HG03175 (cell line): ENCODE data around the gene ABR.
A peak's percentile ranks its signal among the peaks of the same experiment; 100 is the strongest.

Source experiments
- ATAC-seq: cut with Tn5 transposase; IDR thresholded peaks from one replicate; pipeline ENCODE4 v1.9.1; 2021; ENCODE audit warnings: mild to moderate bottlenecking, moderate library complexity; ENCODE audit not compliant: unreplicated experiment

Gene ABR

GRCh38 chr17:1179818-1180742, at the start of gene ABR:
Gene ABR, minus strand, starts transcription at chr17:1179981. Its CDS starts 254 bp downstream, at chr17:1179727.
- no peak for ATAC-seq

GRCh38 chr17:1229349-1229899, 49.6 kb upstream of the ABR start:
- peak; percentile 52 for ATAC-seq

GRCh38 chr17:1228781-1229348, 49.1 kb upstream of the ABR start:
- peak; percentile 26 for ATAC-seq

GRCh38 chr17:1227917-1228780, 48.4 kb upstream of the ABR start:
- no peak for ATAC-seq

GRCh38 chr17:1227365-1227764, 47.6 kb upstream of the ABR start:
- no peak for ATAC-seq

GRCh38 chr17:1226308-1226707, 46.5 kb upstream of the ABR start:
- no peak for ATAC-seq

GRCh38 chr17:1224330-1224729, 44.5 kb upstream of the ABR start:
- no peak for ATAC-seq

- no peak for ATAC-seq
Measured at GRCh38 chr17:1223662-1224061, 43.9 kb upstream of the ABR start.

GRCh38 chr17:1222321-1222720, 42.5 kb upstream of the ABR start:
- no peak for ATAC-seq

GRCh38 chr17:1221209-1221608, 41.4 kb upstream of the ABR start:
- ATAC-seq = no peak

- ATAC-seq = no peak
Measured at GRCh38 chr17:1220346-1220745, 40.6 kb upstream of the ABR start.

- ATAC-seq = no peak
Measured at GRCh38 chr17:1217089-1217385, 37.3 kb upstream of the ABR start.

GRCh38 chr17:1216217-1217088, 36.7 kb upstream of the ABR start:
- no peak for ATAC-seq

GRCh38 chr17:1212946-1213345, 33.2 kb upstream of the ABR start:
- no peak for ATAC-seq

GRCh38 chr17:1211287-1211686, 31.5 kb upstream of the ABR start:
- ATAC-seq = no peak

GRCh38 chr17:1208966-1209365, 29.2 kb upstream of the ABR start:
- no peak for ATAC-seq

GRCh38 chr17:1206026-1206777, 26.4 kb upstream of the ABR start:
- no peak for ATAC-seq

- ATAC-seq = no peak
Measured at GRCh38 chr17:1203967-1204291, 24.1 kb upstream of the ABR start.

- no peak for ATAC-seq
Measured at GRCh38 chr17:1203111-1203966, 23.6 kb upstream of the ABR start.
